Right kidney (tissue), 1 donor: ENCODE data around the gene MAP2.

Experiments used
- DNase-seq: peaks from one replicate; pipeline ENCODE4 v3.0.0-alpha.2; 2016

Gene MAP2

DNA sequence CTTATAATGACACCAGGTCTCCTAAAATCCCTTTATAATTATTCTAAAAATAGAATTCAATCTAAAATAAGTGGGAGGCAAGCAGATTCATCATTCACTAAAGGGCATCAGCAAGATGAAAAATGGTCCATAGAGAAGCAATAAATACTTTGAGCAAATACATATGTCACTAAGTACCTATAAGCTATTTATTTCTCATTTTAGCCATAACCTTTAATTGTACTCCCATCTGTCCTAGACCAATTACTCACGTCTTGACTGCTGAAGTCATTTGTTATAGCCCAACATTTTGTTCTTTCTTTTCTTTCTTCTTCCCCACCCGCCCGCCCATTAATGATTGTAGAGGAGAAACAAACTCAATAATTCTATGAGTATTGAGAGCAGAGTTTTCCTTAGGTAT lies 105.7 kb downstream of the MAP2 start:
- DNase-seq, result no peak

DNA sequence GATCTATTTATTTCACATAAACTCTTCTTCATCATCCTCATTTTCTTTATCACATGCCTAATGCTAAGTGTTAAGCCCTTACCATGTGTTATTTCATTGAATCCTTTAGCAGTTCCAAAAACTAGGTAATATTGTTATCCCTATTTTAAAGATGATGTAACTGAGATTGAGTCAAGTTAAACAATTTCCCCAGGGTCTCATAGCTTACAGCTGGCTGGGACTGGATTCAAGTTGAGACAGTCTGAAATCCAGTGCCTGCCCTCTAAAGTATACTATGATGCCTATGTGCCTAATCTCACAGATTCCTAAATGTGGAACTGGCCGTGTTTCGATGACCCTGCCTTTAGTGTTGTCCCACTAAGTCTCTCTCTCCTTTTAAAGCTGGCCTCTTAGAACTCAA lies 108.5 kb downstream of the MAP2 start:
- no peak for DNase-seq

DNA sequence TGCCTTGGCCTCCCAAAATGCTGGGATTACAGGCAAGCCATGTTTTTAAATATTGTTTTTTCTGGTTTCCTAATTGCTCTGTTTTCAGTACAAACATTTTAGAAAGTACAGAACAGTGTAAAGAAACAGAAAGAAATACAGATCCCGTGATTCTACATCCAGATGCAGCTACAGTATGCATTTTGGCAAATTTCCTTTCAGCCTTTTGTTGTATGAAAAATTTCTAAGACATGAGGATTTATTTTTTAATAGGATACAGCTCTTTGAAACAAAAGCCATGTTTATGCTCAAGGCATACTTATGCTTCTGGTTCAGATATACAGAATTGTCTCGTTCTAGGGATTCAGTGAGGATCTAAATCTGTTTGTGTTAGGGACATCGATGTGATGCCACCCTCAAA lies 109.5 kb downstream of the MAP2 start:
- DNase-seq, result no peak

DNA sequence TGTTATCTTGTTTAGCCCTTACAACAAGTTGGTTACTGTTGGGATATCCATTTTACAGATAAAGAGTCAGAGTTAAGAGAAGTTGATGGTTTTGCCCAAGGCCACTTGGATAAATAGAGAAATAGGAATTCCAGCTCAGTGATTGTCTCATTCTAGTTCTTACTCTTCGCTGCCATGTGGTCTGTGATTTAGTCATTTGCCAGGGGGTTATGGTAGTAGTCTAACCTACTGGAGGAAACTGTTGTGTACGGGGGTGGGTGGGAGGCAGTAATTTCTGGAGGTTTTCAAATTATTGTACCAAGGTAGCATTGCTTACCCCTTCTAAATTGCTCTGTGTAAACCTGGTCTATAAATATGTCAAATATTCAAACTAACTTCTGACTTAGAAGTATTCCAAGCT lies 110.4 kb downstream of the MAP2 start:
- no peak for DNase-seq

DNA sequence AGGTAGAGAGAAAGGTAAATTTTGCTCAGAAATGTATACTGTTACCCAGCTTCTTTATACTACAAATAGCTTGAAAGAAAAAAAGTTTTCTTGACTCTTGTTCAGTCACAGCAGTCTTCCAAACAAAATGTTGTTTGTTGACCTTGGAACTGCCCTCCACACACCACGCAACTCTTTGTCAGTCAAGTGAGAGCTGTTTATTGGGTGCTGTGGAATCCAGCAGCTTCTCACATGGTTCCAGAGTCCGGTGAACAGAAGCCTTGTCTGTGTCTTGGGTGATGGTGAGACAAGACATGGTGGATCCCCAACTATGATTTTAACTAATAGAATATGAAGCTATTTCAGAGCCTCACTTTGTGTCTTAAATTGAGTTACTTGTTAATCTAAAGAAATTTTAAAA lies 112.5 kb downstream of the MAP2 start:
- no peak for DNase-seq

DNA sequence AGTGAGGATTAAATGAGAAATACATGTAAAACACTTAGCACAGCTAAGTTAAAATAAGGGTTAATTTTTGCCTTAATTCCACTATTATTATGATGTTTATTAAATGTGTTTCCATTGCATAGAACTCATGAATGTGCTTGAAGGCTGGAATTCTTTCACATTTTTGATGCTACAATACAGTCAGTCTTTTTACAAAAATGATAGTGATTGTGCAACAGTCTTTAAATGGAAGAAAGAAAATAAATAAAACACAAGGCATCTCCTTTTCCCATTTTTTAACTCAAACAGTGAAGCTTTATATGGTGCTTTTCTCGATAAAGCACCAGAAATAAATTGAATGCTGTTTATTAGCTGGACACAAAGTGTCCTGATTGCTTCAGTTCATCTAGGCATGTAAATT lies 123.9 kb downstream of the MAP2 start:
- DNase-seq, result no peak

DNA sequence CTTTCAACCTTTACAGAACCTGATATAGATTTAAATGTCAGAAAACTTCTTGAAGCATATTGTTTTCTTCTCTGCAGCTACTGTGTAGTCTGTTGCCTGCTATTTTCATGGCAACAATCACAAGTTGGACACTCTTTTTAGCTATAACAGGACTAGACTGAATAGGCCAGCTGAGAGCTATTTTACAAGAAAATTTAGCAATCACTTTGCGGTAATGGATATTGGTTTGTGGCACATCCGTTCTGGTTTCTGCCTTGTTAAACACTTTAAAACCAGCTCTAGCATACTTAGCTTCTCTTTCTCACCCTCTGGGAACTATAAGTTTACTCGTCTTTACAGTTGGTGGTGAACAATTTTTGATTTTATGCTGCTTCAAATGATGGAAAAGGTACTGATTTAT lies 125.7 kb downstream of the MAP2 start:
- DNase-seq, result no peak

DNA sequence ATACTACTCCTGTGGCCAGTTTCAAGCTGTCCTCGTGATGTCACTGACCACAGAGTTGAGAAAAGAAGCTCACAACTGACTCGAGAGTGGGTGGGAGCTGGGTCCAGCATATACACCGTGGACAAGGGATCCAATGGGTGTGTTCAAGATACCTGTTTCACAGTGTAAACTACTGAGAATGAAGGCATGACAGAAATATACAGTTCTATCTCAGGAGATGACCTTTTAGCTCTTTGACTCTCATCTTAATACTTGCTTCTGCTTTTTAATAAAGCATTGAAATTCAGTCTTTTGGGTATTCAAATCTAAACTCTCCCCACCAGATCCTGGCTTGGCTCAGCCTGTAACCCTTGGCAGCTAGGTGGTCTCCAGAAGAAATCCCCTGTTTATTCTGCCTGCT lies 130.1 kb downstream of the MAP2 start:
- DNase-seq, result no peak

DNA sequence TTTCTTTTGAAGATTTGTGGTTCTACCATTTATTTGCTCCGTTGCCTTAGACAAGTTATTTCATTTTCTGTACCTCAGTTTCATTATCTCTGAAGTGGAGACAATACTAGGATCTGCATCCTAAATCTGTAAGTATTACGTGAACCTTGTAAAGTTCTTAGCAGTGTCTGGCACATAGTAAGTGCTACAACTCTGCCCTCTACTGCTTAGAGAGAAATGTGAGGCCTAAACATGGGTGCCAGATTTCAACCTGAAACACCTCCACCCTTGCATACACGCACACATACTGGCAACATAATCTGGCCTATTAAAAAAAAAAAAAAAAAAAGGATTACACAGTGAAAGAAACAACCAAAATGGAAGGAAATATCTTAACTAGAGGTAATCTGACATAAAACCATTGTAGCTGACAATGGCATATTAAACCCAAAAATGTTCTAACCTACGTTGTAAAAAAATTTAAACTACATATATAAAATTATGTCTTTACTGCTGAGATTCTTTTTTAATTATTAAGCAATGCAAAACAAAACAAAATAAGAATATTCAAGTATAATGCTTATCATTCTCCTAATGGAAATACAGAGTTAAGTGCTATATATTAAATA lies 132.6 kb downstream of the MAP2 start:
- DNase-seq, result no peak

DNA sequence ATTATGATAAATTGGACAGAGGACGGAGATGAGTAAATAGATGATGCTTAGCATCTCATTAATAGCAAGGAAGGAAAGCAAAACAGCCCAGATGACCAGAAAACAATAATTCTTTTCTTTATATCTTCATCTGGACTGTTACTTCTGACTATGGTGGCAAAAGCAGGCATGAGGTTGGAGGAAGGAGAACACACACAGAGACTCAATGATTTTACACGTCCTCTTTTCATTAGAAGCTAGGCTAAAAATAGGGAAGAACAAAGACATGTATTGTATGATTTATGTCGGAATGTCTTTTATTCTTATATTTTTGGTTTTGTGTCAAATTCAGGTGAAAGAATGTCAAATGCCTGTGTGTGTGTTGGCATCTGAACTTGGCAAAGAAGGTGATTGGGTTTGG lies 137.1 kb downstream of the MAP2 start:
- DNase-seq, result no peak

DNA sequence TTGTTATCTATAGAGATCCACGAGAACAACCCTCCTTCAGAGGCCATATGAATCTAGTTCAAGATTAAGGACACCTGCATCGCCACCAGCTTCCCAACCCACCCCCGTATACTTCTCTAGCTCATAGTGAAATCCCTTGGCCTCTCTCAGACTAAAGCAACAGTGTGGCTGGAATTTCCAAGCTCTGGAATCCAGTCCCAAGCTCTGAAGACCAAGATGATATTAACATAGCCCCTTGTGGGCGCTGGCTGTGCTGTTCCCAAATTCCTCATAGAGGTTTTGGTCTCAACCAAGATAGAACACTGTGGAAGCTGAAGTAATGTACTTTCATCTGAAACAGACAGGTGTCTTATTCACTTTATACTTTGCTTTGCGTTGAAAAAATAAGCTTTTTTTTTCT lies 139.6 kb downstream of the MAP2 start:
- DNase-seq, result no peak

DNA sequence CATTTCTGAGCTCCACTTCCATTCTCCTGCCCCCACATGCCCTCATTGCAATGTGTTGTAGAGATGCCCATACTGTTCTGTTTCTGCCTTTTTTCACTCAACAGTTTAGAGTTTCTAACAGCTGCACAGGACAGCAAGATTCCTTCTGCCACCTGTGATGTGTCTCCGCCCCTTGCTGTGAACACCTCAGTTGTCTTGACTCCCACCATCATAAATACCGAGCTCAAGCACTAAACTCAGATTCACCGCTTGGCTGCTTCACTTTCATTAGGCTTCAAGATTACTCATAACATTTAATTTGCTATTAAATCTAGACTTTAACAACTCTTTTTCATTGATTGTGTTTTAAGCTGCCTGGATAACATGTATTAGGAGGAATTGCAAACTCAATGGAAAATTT lies 141.0 kb downstream of the MAP2 start:
- no peak for DNase-seq

DNA sequence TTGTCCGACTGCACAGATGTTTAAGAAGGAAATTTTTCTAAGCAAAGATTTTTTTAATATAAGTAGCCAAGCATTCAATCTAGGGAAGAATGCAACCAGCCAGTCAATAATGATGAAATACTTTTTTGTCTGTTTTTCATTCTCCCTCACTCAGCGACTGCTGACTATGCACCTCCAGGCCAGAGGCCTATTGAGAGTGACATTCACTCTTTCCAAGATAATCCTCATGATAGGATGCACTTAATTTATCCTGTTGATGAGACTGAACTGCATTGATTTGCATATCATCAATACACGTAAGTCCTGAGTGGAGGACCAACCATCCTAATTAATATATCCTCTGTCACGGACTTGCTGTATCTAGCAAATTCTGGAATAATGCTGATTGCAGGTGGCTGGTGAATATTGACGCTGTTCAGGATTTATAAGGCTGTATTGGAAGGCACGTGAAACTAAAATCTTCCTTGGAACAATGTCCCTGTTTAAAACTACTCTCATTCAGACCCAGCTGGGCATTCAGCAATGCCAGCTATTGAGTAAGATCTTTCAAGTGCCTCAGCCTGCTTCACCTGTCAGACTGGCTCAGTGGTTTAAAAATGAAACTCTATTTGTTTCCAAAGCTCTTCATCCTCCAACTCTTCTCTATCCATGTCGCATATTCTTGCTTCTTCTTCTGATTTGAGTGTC lies 142.2 kb downstream of the MAP2 start:
- no peak for DNase-seq

DNA sequence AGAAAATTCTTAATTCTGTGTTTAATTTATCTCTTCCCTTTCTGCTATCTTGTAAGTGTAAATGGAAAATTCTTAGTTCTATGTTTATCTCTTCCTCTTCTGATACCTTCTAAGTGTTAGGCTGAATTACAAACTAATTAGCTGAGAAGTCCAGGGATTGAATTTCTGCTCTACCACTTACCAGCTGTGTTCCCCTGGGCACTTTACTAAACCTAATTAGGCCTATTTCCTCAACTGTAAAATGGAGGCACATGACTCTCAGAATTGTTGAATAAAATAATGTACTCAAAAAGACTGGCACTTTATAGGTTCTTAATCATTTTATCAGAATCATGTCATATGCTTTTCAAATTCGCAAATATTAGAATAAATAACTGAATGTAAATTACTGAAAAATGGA lies 146.3 kb downstream of the MAP2 start:
- DNase-seq, result no peak

DNA sequence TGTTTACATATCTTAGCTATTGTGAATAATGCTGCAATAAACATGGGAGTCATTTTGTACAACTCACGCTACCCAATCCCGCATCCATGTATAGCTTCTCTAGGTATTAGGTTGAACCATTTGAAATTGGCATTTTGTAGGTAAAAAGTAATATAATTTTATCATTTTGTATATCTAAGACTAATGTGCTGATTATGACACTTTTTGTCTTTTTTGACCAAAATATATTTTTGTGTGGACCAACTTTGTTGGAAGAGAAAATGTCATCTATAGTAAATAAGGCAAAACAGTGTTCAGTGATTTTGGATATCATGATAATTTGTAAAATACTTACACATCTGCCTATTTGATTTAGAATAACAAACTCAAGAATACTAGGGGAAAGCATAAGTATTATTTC lies 150.7 kb downstream of the MAP2 start:
- DNase-seq, result no peak

DNA sequence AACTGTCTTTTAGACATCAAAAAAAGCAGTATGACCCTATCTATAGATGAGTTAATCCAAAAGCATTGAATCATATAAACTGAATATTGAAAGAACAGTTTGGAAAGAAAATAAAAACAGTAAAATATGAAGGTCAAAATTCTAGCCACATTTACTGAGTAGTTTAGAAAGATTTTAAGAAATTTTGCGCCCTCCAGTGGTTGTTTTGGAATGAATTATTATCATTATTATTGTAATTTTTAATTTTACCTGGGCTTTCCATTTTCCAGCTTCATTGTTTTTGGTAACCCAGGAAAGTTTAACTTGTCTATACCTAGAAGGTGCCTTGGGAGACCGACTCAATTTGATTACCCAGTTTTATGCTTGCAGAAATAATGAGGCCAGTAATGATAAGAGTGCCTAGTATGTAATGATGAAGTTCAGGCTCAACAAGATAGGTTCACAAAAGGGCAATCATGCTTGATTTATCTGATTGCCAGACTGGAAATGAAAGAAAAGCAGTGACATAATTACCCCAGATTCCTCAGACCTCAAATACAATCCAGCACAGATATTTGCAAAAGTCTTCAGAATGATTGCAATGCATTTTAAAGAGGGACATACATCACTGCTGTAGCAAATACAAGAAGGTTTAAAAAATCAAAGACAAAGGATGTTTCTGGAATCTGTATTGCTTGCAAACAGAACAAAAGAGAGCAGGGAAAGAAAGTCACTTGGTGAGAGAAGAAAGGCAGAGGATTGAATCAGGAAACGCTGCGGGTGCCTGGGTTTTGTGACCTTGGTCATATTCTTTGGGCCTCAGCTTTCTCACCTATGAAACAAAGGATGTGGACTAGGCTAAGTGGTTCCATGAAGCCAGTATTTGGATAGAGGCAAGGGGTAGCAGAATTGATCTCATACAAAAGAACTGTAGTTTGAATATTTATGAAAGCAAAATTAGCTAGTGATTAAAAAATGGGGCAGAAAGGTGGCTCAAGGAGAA lies 153.8 kb downstream of the MAP2 start:
- no peak for DNase-seq

DNA sequence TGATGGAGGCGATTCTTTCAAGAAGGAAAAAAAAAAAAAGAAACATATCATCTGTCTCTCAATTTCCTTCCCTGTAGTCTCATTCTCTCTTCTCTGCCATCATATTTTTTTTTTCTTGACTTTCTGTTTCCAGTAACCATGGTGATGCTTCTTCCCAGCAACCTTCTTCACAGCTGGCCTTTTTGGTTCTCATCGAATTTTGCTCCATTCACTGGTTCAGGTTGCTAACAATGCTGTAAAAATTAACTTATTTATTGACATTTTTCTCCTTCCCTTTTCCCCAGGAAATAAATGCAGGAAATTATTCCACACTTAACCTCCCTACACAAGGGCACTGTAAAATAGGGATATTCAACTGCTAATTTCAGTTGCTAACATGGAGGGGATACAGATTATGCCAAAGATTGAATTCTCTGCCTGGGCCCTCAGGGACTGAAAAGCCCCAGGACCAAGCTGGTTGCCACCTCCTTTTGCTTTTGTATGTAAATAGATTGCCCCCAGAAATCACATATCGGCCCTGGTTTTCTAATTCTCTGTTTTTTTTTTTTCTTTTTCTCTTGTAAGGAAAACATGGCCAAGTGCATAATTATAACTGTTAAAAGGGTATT lies 154.7 kb downstream of the MAP2 start:
- no peak for DNase-seq

DNA sequence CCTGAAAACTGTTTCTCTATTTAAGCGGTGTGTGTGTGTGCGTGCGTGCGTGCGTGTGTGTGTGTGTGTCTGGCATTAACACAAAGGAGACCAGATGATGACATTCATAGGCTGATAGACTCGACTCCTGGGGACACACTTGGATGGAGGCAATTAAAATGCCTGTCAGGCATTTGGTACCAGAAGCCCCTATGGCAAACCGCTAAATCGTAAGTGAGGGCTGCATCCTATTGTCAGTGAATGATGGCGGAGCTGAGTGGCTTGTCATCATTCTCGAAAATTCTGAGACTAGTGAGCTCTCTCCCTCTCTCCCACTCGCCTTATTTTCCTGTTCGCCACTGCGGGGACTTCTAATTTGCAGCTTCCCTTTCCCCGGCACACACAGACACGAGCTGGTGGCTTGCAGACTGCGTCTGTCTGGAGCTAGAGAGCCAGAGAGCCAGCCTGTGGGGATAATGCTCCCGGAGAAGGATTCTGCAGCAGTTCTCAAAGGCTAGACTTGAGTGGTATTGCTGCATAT lies 155.4 kb downstream of the MAP2 start:
- peak; percentile 70 for DNase-seq

DNA sequence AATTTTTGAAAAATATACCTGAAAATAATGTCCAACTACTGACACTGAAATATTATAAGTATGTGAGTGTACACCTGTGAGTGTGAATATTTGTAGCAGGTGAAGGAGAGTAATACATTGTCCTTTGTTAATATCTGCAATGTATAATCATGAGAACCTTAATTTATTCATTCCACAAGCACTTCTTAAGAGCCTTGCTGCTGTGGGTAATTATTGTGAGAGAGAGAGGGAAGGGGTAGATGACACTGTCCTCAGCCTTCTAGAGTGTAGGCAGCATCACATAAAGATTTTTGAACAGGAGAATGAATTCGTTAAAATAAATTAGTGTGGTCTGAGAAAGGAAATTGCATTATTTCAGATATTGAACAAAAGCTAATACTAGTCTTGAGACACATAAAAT lies 157.2 kb downstream of the MAP2 start:
- DNase-seq, result no peak

DNA sequence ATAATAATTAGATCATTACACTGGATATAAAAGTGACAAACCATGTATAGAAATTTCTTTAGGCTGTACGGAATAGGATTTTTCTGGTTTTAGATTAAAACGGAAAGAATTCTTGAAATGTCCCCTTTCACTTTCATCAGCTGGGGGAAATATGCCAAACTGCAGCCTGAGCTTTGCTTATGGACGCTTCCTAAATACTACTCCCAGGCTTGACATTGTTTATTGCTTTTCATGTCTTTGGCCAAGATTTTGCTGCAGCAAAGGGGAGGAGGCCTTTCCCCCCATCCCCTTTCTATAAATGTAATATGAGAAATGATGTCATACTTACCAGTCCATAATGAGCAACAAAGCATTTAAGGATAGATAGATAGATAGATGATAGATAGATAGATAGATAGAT lies 158.4 kb downstream of the MAP2 start:
- no peak for DNase-seq

DNA sequence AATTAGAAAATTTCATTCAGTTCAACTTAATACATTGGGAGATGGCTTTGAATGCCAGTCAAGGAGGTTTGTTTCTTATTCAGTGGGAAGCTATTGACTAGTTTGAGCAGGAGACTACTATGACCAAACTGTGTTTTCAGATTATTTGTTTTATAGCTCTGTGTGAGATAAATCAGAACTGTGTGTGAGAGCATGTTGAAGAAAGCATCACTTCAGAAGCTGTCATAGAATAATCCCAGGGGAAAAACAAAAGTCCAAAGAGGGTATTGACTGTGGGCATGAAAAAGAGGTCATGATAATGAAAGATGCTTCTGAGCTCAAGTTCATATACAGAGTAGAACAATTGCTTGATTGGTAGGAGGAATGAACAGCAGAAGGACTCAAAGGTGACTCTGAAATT lies 160.6 kb downstream of the MAP2 start:
- DNase-seq, result no peak

DNA sequence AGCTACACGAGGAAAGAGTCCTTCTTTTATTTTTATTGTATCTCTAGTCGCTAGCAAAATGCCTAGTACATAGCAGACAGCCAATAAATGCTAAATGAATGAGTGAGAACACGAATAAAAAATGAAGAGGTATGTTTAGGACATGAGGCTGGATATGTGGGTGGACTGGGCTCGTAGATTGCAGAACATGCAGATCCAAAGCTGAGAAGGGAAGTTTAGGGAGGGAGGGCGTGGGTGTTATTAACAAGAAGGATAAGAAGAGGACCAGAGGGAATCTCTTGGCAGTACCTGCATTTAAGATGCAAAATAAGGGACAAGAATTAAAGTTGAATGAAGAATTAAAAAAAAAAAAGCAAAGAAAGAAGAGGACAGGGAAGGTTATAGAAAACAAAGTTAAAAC lies 161.1 kb downstream of the MAP2 start:
- no peak for DNase-seq

DNA sequence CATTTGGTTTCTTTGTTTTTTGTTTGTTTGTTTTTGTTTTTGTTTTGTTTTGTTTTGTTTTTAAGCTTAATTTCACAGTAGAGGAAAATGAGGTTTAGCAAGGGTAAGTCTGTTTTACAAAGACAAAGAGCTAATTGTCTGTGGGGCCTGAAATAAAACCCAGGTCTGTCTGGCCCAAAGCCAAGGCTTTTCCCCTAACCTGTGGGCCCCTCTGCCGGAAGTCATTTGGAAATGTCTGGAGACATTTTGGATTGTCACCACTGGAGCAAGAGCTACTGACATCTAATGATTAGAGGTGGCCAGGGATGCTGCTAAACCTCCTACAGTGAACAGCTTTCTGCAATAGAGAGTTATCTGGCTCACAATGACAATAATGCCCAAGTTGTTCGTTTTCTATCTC lies 167.2 kb downstream of the MAP2 start:
- no peak for DNase-seq
